ENCODE measurements around the gene FXYD6. TPM values are rescaled to one million over a fixed set of nuclear protein-coding genes. Genes with fewer than 3 reads are reported as not detected.
A peak's percentile ranks its signal among the peaks of the same experiment; 100 is the strongest.

FXYD6 gene
- total RNA-seq, 1 donor: 1.3 TPM

GRCh38 chr11:117910941-117911655, 34.6 kb upstream of the FXYD6 start:
- no peak for DNase-seq (ENCODE audit: low read depth in 2 of 3, low spot score in 2 of 3)

DNA sequence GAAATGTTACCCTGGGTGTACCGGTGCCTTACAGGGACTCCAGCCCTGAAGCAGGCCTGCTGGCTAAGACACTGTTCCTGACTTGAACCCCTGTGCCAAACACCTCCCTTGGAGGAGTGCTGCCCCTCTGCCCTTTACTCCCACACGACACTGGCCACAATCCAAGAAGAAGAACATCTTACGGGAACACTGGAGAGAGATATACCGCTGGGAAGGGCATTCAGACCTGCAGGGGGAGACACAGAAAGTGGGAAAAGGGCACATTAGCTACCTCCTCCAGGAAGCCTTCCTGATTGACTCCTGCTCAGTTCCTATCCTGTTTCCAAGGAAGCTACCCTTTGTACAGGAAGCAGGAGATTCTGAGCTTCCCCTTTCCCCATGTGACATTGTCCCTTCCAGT, 34.1 kb upstream of the FXYD6 start:
- DNase-seq (ENCODE audit: low read depth in 2 of 3, low spot score in 2 of 3): no peak

DNA sequence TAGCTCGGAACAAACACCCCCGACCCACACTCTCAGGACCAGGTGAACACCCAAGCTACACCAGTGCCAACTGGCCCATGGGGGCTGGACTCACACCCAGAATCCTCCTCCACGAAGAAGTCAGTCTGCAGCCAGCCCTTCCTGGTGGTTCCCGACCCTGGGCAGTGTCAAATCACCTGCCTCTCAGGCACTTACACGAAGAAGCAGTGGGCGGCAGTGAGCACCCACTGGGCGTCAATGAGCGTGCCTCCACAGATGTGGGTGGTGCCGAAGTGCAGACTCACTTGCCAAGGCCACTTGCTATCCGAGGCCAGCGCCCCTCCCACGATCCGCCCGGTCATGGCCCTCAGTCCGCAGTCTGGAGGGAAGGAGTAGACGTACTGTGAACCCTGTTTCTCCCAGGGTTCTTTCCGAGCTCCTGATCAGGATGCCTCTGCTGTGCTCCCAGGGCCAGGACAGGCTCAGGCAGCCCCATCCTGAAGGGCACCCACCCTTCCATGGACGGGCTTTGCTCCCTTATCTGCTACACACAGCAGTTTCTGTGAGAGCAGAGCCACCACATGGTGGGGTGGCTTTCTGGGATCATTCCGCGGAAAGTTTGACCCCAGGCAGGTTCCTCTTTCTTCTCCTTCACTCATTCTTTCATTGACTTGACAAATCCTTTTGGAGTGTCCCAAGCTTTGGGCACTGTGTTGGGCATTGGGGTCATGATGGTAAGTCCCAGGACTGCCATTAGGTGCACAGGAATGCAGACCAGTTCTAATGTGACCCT, 33.3 kb upstream of the FXYD6 start:
- no peak for DNase-seq (ENCODE audit: low read depth in 2 of 3, low spot score in 2 of 3)

DNA sequence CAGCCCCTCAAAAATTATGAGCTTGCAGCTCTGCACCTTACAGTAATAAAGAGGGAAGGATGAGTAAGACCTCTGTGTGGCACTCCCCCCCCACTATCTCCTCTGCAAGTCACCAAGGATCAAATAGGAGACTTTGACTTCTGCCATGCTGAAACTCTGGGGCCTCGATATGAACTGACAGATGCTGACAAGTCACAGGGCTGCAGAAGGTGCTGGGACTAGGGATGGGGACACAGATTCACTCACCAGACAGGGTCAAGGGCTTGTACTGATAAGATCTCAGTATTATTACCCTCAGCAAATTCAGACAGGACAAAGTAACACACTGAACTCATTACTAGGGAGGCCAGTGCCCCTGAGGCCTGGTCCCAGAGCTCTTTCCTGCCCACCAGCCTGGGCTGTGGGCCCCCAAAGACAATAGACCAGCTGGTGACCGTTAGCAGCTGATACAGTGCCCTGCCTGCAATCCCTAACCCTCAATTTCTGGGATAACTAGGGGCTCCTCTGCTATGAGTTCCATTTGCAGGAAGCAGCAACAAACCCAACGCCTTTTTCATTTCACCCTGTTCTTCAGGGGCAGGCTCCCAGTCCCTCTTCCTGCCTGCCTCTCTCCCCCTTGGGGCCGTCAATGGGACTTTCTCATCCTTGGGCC, 32.6 kb upstream of the FXYD6 start:
- DNase-seq (ENCODE audit: low read depth in 2 of 3, low spot score in 2 of 3): no peak

- no peak for DNase-seq (ENCODE audit: low read depth in 2 of 3, low spot score in 2 of 3)
Observed at GRCh38 chr11:117908109-117908895, 31.8 kb upstream of the FXYD6 start.

GRCh38 chr11:117907276-117908108, 31.0 kb upstream of the FXYD6 start:
- DNase-seq (ENCODE audit: low read depth in 2 of 3, low spot score in 2 of 3): peak in 2 of 3 donors; percentile 85

DNA sequence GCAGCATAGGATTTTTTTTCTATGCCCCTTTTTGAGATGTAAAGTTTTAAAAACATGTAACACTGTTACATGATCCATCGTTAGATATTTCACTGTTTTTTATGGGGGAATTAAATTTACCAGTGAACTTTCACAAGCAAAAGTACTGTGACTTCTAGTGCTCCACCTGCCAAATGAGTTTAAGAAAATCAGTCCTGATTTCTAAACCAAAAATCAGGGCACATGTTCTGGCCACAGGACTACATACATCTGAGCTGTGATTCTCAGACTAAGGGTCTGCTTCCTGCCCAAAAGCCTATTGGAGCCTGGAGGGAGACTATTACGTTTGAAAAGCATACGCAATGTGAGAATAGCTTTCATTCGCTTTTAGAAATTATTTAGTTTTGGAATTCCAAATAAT, 30.3 kb upstream of the FXYD6 start:
- no peak for DNase-seq (ENCODE audit: low read depth in 2 of 3, low spot score in 2 of 3)

DNA sequence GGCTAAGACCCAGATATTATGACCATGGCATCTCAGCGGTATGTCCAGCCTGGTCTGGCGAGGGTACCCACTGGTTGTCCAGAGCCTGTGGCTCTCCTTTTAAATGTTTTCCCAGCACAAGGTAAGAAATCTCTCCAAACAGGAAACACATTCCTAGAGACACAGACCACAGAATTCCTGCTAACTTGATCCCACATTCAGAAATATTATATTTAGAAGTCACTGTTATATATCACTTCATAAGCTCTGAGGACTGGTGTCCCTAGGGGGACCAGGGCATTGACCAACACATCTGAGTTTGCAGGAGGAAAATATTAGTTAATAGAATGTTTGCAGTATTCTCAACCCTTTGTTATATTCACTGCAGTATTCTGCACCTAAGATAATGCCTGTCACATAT, 29.7 kb upstream of the FXYD6 start:
- DNase-seq (ENCODE audit: low read depth in 2 of 3, low spot score in 2 of 3): no peak

- no peak for DNase-seq (ENCODE audit: low read depth in 2 of 3, low spot score in 2 of 3)
Observed at GRCh38 chr11:117905524-117905923, 29.1 kb upstream of the FXYD6 start.

DNA sequence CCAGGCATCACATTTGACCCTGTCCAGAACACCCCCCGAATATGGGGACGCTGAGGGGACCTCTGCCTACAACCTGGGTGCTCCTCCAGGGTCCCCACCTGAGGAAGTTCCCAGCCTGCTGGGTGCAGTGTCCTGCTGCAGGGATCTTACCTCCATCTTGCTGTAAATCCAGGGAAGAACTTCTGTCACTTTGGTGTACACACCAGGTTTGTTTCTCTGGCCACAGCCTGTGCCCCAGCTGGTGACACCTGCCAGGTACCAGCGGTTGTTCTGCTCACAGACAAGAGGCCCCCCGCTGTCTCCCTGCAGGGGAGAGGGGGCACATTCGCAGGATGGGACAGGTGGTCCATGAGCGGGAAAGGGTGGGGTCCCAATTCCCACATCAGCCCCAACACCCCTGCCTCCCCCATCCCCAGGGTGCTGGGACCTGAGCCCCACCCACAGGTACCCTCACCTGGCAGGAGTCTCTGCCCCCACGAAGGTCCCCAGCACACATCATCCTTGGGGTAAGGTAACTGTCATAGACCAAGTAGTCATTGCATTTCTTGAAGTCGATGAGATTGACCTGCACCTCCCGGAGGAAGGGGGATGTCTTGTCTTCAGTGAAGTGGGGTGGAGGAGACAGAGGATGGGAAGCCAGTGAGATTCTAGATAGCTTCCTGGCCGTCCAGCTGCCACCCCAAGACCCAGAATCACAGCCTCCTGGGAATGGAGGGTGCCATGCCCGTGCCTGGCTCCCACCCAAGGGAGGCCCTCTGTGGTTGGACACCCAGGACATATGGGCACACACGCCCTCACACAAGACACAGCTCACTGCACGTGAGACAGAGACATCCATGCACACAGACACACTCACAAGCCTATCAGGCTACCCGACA, 27.3 kb upstream of the FXYD6 start:
- no peak for DNase-seq (ENCODE audit: low read depth in 2 of 3, low spot score in 2 of 3)

DNA sequence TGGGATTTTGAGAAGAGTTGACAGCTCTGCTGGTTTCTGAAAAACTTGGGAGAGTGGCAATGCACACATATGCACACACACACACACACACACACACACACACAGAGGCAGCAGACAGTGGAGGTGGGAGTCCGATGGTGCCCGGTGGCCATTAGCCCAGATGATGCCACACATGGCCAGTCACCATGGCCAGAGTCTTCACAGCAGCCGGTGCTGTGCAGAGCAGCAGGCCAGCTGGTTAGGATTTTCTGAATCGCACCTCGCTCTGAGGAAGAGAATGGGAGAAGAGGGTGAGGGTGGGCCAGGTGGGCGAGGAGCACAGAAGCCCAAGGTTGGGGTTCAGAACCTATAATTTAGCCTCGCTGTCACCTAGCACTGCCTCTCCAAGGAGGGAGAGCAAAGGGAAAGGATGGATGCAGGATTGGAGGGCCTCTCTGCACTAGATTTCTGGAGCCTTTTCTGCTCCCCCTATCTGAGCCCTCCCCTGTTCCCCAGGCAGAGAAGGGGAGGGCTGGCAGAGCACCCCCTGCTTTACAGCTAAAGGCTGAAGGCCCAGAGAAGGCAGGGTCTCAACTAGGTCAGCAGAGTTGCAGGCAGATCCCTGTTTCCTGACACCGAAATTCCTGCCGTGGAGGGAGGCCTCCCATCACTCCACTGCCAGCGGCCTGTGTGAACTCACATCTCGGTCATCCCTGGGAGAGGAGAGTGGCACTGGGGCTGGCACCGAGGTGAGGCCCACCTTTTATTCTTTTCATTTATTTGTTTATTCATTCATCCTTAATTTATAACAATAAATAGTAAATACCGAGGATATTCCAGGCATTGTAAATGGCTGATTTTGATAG, 25.8 kb upstream of the FXYD6 start:
- no peak for DNase-seq (ENCODE audit: low read depth in 2 of 3, low spot score in 2 of 3)

GRCh38 chr11:117901601-117902000, 25.1 kb upstream of the FXYD6 start:
- no peak for DNase-seq (ENCODE audit: low read depth in 2 of 3, low spot score in 2 of 3)

DNA sequence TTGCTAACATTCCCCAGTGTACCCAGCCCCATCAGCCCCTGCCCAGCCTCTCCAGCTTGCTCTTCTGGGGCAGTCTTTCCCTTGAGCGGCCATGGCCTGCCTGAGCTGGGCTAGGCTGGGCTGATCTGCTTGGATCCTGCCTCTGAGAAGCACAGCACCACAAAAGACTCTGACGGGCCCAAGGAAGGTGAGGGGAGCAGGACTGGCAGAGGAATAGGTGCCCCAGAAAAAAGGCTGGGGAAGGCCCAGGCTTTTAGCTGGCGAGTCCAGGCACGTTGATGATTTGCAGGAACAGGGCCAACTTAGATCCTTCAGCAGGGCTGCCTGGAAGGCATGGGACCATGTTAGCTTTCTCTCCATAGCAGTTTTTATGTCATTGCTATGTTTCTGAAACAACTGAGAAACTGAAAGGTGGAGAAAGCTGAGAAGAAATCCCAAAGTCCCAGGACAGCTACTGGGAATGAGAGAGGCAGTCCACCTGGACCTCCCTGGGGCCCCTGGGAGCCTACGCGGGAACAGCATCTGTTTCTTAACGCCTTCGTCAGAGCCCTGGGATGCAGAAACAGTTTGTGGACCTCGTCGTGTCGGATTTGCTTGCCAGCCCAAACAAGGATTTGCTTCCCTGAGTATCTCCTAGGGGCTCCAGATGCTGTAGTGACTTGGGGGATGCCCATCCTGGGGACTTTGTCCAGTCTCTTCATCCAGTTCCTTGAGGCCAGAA, 24.4 kb upstream of the FXYD6 start:
- DNase-seq (ENCODE audit: low read depth in 2 of 3, low spot score in 2 of 3): no peak

GRCh38 chr11:117900121-117900648, 23.7 kb upstream of the FXYD6 start:
- peak in 1 of 3 donors; percentile 44 for DNase-seq (ENCODE audit: low read depth in 2 of 3, low spot score in 2 of 3)

GRCh38 chr11:117898059-117898458, 21.6 kb upstream of the FXYD6 start:
- DNase-seq (ENCODE audit: low read depth in 2 of 3, low spot score in 2 of 3): no peak

GRCh38 chr11:117892651-117893050, 16.2 kb upstream of the FXYD6 start:
- no peak for DNase-seq (ENCODE audit: low read depth in 2 of 3, low spot score in 2 of 3)

GRCh38 chr11:117891362-117891761, 14.9 kb upstream of the FXYD6 start:
- DNase-seq (ENCODE audit: low read depth in 2 of 3, low spot score in 2 of 3): no peak
